Activated CD8-positive, alpha-beta memory T cell treated with anti-CD3 and anti-CD28 coated beads, Interleukin-2, amount 50 U/mL, for 24 hours (primary cell): ENCODE measurements around the gene EPS15.

Experiments used
- DNase-seq: peaks from one replicate; pipeline ENCODE4 v3.0.0-alpha.2; 2020; ENCODE audit errors: extremely low read depth

Gene EPS15

GRCh38 chr1:51316113-51316845 lies 202.8 kb downstream of the EPS15 start:
- no peak for DNase-seq

DNA sequence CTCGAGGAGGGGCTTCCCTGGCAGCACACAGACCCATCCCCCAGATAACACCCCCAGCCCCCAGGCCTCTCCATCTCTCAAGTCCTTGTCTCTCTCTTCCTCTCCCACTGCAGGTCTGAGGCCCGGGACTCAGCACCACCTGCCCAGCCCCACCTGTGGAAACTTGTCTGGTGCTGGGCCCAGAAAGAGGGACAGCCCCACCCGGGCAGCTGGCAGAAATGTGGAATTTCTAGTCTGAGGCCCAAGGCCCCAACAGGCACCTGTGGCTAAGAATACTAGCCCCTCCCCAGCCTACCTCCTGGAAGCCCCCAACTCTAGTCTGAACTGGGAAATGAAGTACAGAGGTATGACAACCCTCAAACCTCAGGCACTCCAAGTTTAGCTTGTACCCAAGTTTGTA lies 204.1 kb downstream of the EPS15 start:
- no peak for DNase-seq

- DNase-seq: no peak
Measured at GRCh38 chr1:51313961-51314777, 204.9 kb downstream of the EPS15 start.

DNA sequence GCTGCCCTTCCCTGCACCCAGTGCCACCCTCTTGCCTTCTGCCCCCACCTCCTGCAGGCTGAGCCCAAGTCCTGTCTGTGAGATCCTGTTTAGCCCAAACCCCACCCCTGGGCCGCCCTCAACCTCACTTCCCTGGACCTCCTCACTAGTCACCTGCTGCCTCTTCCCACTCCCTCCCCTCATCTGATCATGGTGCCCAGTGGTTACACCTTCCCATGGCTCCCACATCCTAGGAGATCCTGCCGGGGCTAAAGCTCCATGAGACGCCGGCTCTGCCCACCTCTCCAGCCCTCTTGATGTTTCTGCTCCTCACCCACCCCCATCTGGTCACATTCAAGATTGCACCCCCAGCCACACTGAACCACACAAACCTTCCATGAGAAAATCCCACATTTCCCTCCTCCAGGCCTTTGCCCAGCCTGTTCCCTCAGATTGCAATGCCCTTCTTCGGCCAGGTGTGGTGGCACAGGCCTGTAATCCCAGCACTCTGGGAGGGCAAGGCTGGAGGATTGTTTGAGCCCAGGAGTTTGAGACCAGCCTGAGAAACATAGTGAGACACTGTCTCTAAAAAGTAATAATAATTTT lies 205.7 kb downstream of the EPS15 start:
- no peak for DNase-seq

- no peak for DNase-seq
Measured at GRCh38 chr1:51312718-51313117, 206.3 kb downstream of the EPS15 start.

DNA sequence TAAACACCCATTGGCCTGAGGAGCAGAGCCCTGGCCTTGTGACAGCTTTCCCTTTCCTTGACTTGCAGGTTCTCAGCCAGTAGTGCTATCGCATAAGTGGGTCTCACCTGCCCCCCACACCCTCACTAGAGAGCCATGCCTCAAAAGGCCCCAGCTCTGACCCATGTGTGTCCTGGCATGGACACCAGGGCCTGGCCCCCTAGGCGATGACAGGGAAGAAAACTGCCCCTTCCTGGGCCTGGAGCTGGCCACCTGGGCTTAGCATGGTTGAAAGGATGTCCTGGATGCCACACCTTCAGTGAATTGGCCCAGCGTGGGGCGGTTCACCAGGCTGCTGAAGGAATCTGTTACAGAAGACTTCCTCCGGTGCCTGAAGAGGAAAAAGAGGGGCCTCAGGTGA lies 207.2 kb downstream of the EPS15 start:
- no peak for DNase-seq

DNA sequence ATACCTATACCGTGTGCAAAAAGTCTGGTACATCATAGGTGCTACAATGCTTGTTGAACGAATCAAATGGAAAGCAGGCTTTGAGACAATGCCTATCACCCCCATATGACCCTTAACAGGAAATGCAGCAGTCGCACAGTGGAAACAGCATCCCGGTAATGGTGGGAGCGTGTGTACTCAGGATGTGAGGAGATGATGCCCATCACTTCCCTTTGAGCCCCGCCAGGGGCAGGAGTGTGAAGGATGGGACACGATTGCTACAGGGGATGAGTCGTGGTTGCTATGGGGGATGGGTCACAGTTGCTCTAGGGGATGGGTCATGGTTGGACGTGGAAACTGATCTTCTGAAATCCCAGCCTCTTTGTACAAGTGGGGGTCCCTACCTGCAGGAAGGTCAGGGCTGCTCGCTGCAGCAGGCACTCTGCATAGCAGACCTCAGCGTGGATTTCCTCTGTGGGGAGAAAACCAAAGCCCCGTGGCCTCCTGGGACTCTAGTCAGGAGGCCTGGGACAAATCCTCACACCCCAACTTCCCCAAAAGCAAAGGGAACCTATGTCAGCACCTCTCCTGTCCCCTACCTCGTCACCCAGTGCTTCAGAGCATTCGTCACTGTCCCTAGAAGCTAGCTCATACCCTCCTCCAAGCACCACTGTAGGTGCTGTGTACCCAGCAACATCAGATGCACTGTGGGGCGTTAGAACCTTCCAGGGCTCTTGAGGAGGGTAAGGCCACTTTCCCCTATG lies 208.0 kb downstream of the EPS15 start:
- no peak for DNase-seq

- DNase-seq: no peak
Measured at GRCh38 chr1:51309291-51309690, 209.8 kb downstream of the EPS15 start.

DNA sequence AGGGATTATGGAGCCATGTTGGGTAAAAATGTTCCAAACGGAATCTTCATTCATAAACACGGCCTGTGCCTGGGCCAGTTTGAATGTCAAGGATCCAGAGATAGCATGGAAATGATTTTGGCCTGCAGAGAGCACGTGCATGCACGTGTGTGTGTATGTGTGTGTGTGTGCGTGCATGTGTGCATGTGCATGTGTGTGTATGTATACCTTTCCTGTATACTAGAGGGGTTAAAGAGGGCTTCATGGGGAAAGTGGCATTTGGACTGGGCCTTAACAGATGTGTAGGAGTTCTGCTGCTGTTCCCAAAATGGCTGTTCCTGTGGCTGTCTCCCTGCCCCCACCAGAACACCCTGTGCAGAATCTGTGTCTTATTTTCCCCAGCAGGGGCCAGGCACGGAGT lies 210.4 kb downstream of the EPS15 start:
- no peak for DNase-seq

GRCh38 chr1:51306950-51307349 lies 212.1 kb downstream of the EPS15 start:
- no peak for DNase-seq

- no peak for DNase-seq
Measured at GRCh38 chr1:51305371-51305823, 213.7 kb downstream of the EPS15 start.

DNA sequence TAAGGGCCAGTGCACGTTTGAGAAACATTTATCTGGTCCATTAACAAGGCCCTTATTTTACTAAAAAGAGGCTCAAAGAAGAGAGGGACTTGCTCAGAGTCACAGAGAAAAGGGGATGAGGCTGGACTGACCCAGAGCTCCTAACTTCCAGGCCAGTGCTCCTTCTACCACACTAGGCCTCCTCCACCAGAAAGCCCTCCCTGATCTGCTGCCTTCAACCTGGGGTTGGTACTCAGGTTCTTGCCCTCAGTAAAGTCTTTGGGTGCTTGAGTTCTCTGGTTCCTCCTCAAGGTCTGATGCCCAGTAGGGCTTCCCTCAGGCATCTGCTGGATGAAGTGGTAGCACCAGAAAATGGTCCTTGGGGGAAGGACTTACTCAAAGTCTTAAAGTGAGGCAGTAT lies 214.7 kb downstream of the EPS15 start:
- DNase-seq: no peak
